PC-9 (cell line): Measurements from ENCODE around the gene ANK2. TPM values are rescaled to one million over a fixed set of nuclear protein-coding genes. Genes with fewer than 3 reads are reported as not detected.

Source experiments
- BruUV-seq: library from RNA; stranded (reverse); fragments of 400-500 nt; replicated peaks from 2 replicates; lab custom pipeline; 2021; lab: Mats Ljungman, UMichigan
- CTCF ChIA-PET: fragments of 300-600 bp; sonication (Branson Sonifier 250); formaldehyde crosslinking; loops from one replicate; lab custom pipeline; 2022; ENCODE audit warnings: antibody characterized with exemption; lab: Charles Lee
- POLR2A ChIA-PET: fragments of 300-600 bp; sonication (Branson Sonifier 250); formaldehyde crosslinking; loops from one replicate; lab custom pipeline; 2022; ENCODE audit warnings: antibody characterized with exemption; ENCODE audit not compliant: unreplicated experiment; lab: Charles Lee
- DNase-seq, 2 experiments: peaks; one replicate each; pipeline versions ENCODE4 v3.0.0 to v3.0.0-alpha.2; 2015 to 2022; ENCODE audit warnings: mixed read lengths in 1 of 2
- H2AFZ ChIP-seq: fragments of 200-600 bp; sonication (generic); 2 replicates; pipeline ENCODE4 v1.8.1; 2017; ENCODE audit warnings: antibody characterized with exemption
- H3F3A ChIP-seq: fragments of 200-600 bp; sonication (generic); 2 replicates; pipeline ENCODE4 v1.8.1; 2017; ENCODE audit warnings: antibody characterized with exemption, mild to moderate bottlenecking, low read depth; ENCODE audit not compliant: insufficient read depth
- H3K27ac ChIP-seq: fragments of 200-600 bp; sonication (generic); 2 replicates; pipeline ENCODE4 v1.6.1; 2016; ENCODE audit warnings: mixed run types
- H3K27me3 ChIP-seq: fragments of 200-600 bp; sonication (generic); 2 replicates; pipeline ENCODE4 v1.6.1; 2016; ENCODE audit warnings: low read depth, mixed run types; ENCODE audit not compliant: insufficient read depth
- H3K36me3 ChIP-seq: fragments of 200-600 bp; sonication (generic); 2 replicates; pipeline ENCODE4 v1.6.1; 2016; ENCODE audit warnings: low read depth, mixed run types
- H3K4me1 ChIP-seq: fragments of 200-600 bp; sonication (generic); replicated peaks from 2 replicates; pipeline ENCODE4 v1.6.1; 2016; ENCODE audit warnings: mixed run types; ENCODE audit not compliant: insufficient read depth
- H3K4me2 ChIP-seq: fragments of 200-600 bp; sonication (generic); 2 replicates; pipeline ENCODE4 v1.6.1; 2017; ENCODE audit warnings: mixed run types
- H3K4me3 ChIP-seq: fragments of 200-600 bp; sonication (generic); 2 replicates; pipeline ENCODE4 v1.6.1; 2016; ENCODE audit warnings: mixed run types
- H3K79me2 ChIP-seq: fragments of 200-600 bp; sonication (generic); 2 replicates; pipeline ENCODE4 v1.6.1; 2017; ENCODE audit warnings: low read depth, mixed run types
- H3K9me2 ChIP-seq: fragments of 200-600 bp; sonication (generic); 2 replicates; pipeline ENCODE4 v1.8.1; 2017; ENCODE audit warnings: mild to moderate bottlenecking; ENCODE audit not compliant: insufficient read depth
- H3K9me3 ChIP-seq: fragments of 200-600 bp; sonication (generic); 2 replicates; pipeline ENCODE4 v1.8.1; 2016; ENCODE audit warnings: low read depth; ENCODE audit not compliant: insufficient read depth
- H4K20me1 ChIP-seq: fragments of 200-600 bp; sonication (generic); 2 replicates; pipeline ENCODE4 v1.8.1; 2017; ENCODE audit not compliant: insufficient read depth
- EZH2 ChIP-seq: fragments of 200-600 bp; sonication (generic); IDR thresholded peaks from 2 replicates; pipeline ENCODE4 v1.8.0; 2017; ENCODE audit warnings: antibody characterized with exemption, low read depth
- intact Hi-C: fragments of 100-400 bp; cut with micrococcal nuclease; formaldehyde crosslinking; loops from one replicate; pipeline ENCODE4 v1.10.0; 2022; ENCODE audit not compliant: unreplicated experiment
- total RNA-seq: library from RNA; stranded (reverse); gene quantifications from 2 replicates; pipeline ENCODE4 v1.2.3, GENCODE V29; 2021
- TF ChIP-seq, protein P1 (sequence below): fragments of 200-600 bp; sonication (generic); conservative IDR thresholded peaks from 2 replicates; pipeline ENCODE4 v1.6.1; 2017; ENCODE audit warnings: mixed run types, antibody characterized with exemption, mild to moderate bottlenecking, moderate library complexity

ANK2 gene
- total RNA-seq, 1 experiment from 2014 or later, result 0.61 TPM

- Histone ChIP-seq H3K9me2 (no peaks in the 10 kb centered on the region), H2AFZ (no peak overlapping the region), H3K4me2 (no peak overlapping the region), H3K27me3 (no peaks in the 10 kb centered on the region), H3K27ac (no peak overlapping the region), H3K36me3 (no peaks in the 10 kb centered on the region), H4K20me1 (no peaks in the 10 kb centered on the region), H3K4me3 (no peak overlapping the region), H3K9me3 (no peaks in the 10 kb centered on the region), H3K79me2 (no peaks in the 10 kb centered on the region), H3K4me1 (no peaks in the 10 kb centered on the region), H3F3A (no peaks in the 10 kb centered on the region)
- no peak for DNase-seq
- intact Hi-C loops, result loop anchor here (5.0 to 10.0 kb wide), 2 partner anchors 144 to 456 kb away; partner anchors contain the start of genes LARP7 and ZGRF1
- TF ChIP-seq EZH2, result no peak
- TF ChIP-seq, protein P1, sequence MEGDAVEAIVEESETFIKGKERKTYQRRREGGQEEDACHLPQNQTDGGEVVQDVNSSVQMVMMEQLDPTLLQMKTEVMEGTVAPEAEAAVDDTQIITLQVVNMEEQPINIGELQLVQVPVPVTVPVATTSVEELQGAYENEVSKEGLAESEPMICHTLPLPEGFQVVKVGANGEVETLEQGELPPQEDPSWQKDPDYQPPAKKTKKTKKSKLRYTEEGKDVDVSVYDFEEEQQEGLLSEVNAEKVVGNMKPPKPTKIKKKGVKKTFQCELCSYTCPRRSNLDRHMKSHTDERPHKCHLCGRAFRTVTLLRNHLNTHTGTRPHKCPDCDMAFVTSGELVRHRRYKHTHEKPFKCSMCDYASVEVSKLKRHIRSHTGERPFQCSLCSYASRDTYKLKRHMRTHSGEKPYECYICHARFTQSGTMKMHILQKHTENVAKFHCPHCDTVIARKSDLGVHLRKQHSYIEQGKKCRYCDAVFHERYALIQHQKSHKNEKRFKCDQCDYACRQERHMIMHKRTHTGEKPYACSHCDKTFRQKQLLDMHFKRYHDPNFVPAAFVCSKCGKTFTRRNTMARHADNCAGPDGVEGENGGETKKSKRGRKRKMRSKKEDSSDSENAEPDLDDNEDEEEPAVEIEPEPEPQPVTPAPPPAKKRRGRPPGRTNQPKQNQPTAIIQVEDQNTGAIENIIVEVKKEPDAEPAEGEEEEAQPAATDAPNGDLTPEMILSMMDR, result no peak
- no TSS peak for BruUV-seq
- ChIA-PET POLR2A (no interaction called here), CTCF (no interaction called here)
Measured at GRCh38 chr4:113090954-113091353, 41.5 kb downstream of the ANK2 start.

- CTCF ChIA-PET, result interaction anchor here (0.6 kb wide), 1 partner anchor 173 kb away, joined by 11 read pairs; no protein-coding TSS in a partner anchor
- no peaks in the 10 kb centered on the region for H3K27me3 ChIP-seq
- POLR2A ChIA-PET, result no interaction called here
Measured at GRCh38 chr4:113094331-113094730, 44.9 kb downstream of the ANK2 start.

DNA sequence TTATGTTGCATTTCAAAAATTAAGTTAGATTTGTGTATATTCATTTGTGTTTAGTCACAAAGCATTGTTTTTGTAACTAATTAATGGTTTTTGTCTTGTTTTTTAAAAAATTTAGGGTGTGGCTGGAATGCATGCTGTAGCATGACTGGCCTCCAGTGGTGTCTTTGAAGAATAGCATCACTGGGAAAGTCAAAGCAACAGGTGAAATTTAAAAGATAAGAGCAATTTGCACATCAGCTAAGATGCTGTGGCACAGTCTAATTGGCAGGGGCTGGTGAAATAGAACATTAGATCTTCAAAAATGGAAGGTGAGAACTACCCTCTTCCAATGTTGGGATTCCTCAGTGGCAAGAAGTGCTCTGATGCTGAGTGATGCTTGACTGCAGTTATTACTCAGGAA lies 45.3 kb downstream of the ANK2 start:
- no peak overlapping the region for H3K27ac ChIP-seq
- H3K9me3 ChIP-seq, result no peaks in the 10 kb centered on the region
- BruUV-seq, result no TSS peak
- H3K79me2 ChIP-seq, result no peaks in the 10 kb centered on the region
- H3K9me2 ChIP-seq, result no peaks in the 10 kb centered on the region
- H3K27me3 ChIP-seq, result no peaks in the 10 kb centered on the region
- H3F3A ChIP-seq, result no peaks in the 10 kb centered on the region
- no peak overlapping the region for H3K4me2 ChIP-seq
- H2AFZ ChIP-seq, result no peak overlapping the region
- TF ChIP-seq EZH2, result no peak
- TF ChIP-seq, protein P1, result peak; percentile 77
- H3K36me3 ChIP-seq, result no peaks in the 10 kb centered on the region
- H4K20me1 ChIP-seq, result no peaks in the 10 kb centered on the region
- no peaks in the 10 kb centered on the region for H3K4me1 ChIP-seq
- intact Hi-C loops, result loop anchor here (2.0 to 10.0 kb wide), 3 partner anchors 148 to 460 kb away; partner anchors contain the start of genes LARP7 and ZGRF1
- DNase-seq, result no peak
- H3K4me3 ChIP-seq, result no peak overlapping the region
- ChIA-PET CTCF (no interaction called here), POLR2A (no interaction called here)

More at GRCh38 chr4:113094331-113094730, 44.9 kb downstream of the ANK2 start:
- no peak overlapping the region for H3K4me2 ChIP-seq
- TF ChIP-seq, protein P1, result no peak
- no peak for TF ChIP-seq EZH2
- H3K27ac ChIP-seq, result no peak overlapping the region
- H3K9me3 ChIP-seq, result no peaks in the 10 kb centered on the region
- no peaks in the 10 kb centered on the region for H3K4me1 ChIP-seq
- H3K36me3 ChIP-seq, result no peaks in the 10 kb centered on the region
- no peak overlapping the region for H3K4me3 ChIP-seq
- no TSS peak for BruUV-seq
- H3K79me2 ChIP-seq, result no peaks in the 10 kb centered on the region
- no peaks in the 10 kb centered on the region for H4K20me1 ChIP-seq
- no peaks in the 10 kb centered on the region for H3F3A ChIP-seq
- H3K9me2 ChIP-seq, result no peaks in the 10 kb centered on the region
- H2AFZ ChIP-seq, result no peak overlapping the region
- DNase-seq, result no peak
- intact Hi-C loops, result loop anchor here (2.0 to 10.0 kb wide), 3 partner anchors 147 to 460 kb away; partner anchors contain the start of genes LARP7 and ZGRF1
